Tibial nerve (tissue), 4 donors: ENCODE data around the gene SIGLEC12.
"Not testable (repeated sequence)": the region's sequence is repeated elsewhere in the genome, so short reads cannot be mapped to it uniquely, and the experiment has no call there.

Experiments
- CTCF ChIP-seq, 5 experiments: fragments of 200-600 bp in 3 of 5; fragments of 450-650 bp in 2 of 5; sonication (generic) in 3 of 5; IDR thresholded peaks; one replicate each; pipeline ENCODE4 v1.5.1; 2016 to 2019; ENCODE audit warnings: antibody characterized with exemption in 5 of 5, mild to moderate bottlenecking in 3 of 5, moderate library complexity in 2 of 5
- EP300 ChIP-seq, 2 donors: sonication (generic); formaldehyde crosslinking; IDR thresholded peaks; one replicate each; pipeline ENCODE4 v1.6.1; 2017; ENCODE audit warnings: antibody characterized with exemption in 2 of 2, mild to moderate bottlenecking in 1 of 2

- TF ChIP-seq EP300, CTCF (IDR thresholded peaks at IDR 0.05): not testable (repeated sequence)
Observed at GRCh38 chr19:51500931-51501330, 669 bp downstream of the SIGLEC12 start.
